22Rv1 (cell line): Measurements from ENCODE around the gene DGUOK.

Source experiments
- CTCF ChIP-seq: fragments of 450-650 bp; IDR thresholded peaks from 2 replicates; pipeline ENCODE4 v1.5.1; 2017; ENCODE audit warnings: mild to moderate bottlenecking
- ZFX ChIP-seq: fragments of 450-650 bp; IDR thresholded peaks from 2 replicates; pipeline ENCODE4 v1.6.1; 2017; ENCODE audit warnings: antibody characterized with exemption, borderline replicate concordance

GRCh38 chr2:73902284-73902683 is 24.4 kb upstream of the DGUOK start:
- no peak for TF ChIP-seq CTCF
- no peak for TF ChIP-seq ZFX
